Breast epithelium (tissue), 3 donors: ENCODE measurements around the gene ASB2.

Experiments used
- POLR2A ChIP-seq: fragments of 450-650 bp; IDR thresholded peaks from one replicate; pipeline ENCODE4 v1.6.1; 2016; ENCODE audit warnings: antibody characterized with exemption, mild to moderate bottlenecking, moderate library complexity
- TF ChIP-seq, protein P1 (sequence below), 3 donors: fragments of 450-650 bp; IDR thresholded peaks; one replicate each; pipeline ENCODE4 v1.5.1; 2016 to 2017; ENCODE audit warnings: antibody characterized with exemption in 3 of 3, mild to moderate bottlenecking in 3 of 3, moderate library complexity in 3 of 3

GRCh38 chr14:93926873-93927799 is 49.2 kb downstream of the ASB2 start, which contains the start of gene FAM181A:
- TF ChIP-seq, protein P1, sequence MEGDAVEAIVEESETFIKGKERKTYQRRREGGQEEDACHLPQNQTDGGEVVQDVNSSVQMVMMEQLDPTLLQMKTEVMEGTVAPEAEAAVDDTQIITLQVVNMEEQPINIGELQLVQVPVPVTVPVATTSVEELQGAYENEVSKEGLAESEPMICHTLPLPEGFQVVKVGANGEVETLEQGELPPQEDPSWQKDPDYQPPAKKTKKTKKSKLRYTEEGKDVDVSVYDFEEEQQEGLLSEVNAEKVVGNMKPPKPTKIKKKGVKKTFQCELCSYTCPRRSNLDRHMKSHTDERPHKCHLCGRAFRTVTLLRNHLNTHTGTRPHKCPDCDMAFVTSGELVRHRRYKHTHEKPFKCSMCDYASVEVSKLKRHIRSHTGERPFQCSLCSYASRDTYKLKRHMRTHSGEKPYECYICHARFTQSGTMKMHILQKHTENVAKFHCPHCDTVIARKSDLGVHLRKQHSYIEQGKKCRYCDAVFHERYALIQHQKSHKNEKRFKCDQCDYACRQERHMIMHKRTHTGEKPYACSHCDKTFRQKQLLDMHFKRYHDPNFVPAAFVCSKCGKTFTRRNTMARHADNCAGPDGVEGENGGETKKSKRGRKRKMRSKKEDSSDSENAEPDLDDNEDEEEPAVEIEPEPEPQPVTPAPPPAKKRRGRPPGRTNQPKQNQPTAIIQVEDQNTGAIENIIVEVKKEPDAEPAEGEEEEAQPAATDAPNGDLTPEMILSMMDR (IDR thresholded peaks at IDR 0.05): no peak
- TF ChIP-seq POLR2A: no peak
